Prostate gland (tissue), 2 donors: ENCODE measurements around the gene PPP1R15B. TPM values are rescaled to one million over a fixed set of nuclear protein-coding genes. Genes with fewer than 3 reads are reported as not detected.

Experiments used
- DNase-seq: peaks from one replicate; pipeline ENCODE4 v3.0.0-alpha.2; 2019; ENCODE audit warnings: low spot score
- H3K27ac ChIP-seq, 2 donors: fragments of 200-600 bp; sonication (generic); 2 replicates each; pipeline ENCODE4 v1.5.1; 2017 to 2019
- H3K27me3 ChIP-seq: fragments of 200-600 bp; sonication (generic); replicated peaks from 2 replicates; pipeline ENCODE4 v1.5.1; 2019; ENCODE audit not compliant: insufficient read depth
- H3K36me3 ChIP-seq, 2 donors: fragments of 200-600 bp; sonication (generic); 1 replicate in 1 of 2; 2 replicates in 1 of 2; pipeline versions ENCODE4 v1.5.1 to v1.8.1; 2017 to 2019
- H3K4me1 ChIP-seq: fragments of 200-600 bp; sonication (generic); replicated peaks from 2 replicates; pipeline ENCODE4 v1.5.1; 2019
- H3K4me3 ChIP-seq, 2 donors: fragments of 200-600 bp; sonication (generic); 2 replicates each; pipeline ENCODE4 v1.5.1; 2017 to 2019
- H3K9me3 ChIP-seq: fragments of 200-600 bp; sonication (generic); 2 replicates; pipeline ENCODE4 v1.5.1; 2017
- CTCF ChIP-seq, 4 experiments: fragments of 200-600 bp in 2 of 4; fragments of 450-650 bp in 2 of 4; sonication (generic) in 2 of 4; IDR thresholded peaks; 1 replicate in 3 of 4; 2 replicates in 1 of 4; pipeline ENCODE4 v1.5.1; 2016 to 2019; ENCODE audit warnings: antibody characterized with exemption in 4 of 4, mild to moderate bottlenecking in 2 of 4, moderate library complexity in 2 of 4
- POLR2A ChIP-seq: fragments of 450-650 bp; IDR thresholded peaks from one replicate; pipeline ENCODE4 v1.6.1; 2016; ENCODE audit warnings: antibody characterized with exemption, mild to moderate bottlenecking
- POLR2AphosphoS5 ChIP-seq: sonication (generic); formaldehyde crosslinking; IDR thresholded peaks from one replicate; pipeline ENCODE4 v1.6.1; 2017; ENCODE audit warnings: antibody characterized with exemption
- WGBS: methylation state at CpG from one replicate; pipeline ENCODE4 v1.1.5; 2018; 5-methylcytosine and 5-hydroxymethylcytosine counted together
- intact Hi-C: fragments of 100-400 bp; cut with DNase I; formaldehyde crosslinking; loops from one replicate; pipeline ENCODE4 v1.14.2; 2022
- total RNA-seq, 2 donors: library from RNA; depleted of rRNA; stranded (reverse); fragments of >200 nt; gene quantifications; one replicate each; pipeline ENCODE4 v1.1.0, GENCODE V29; 2016

PPP1R15B gene
- total RNA-seq, 2 donors from 2014 or later, result 43.5 to 45.0 TPM

GRCh38 chr1:204443260-204443619, 31.6 kb upstream of the PPP1R15B start:
- peak; percentile 95 for DNase-seq
- Histone ChIP-seq H3K27ac (peak overlapping the region; percentile 82), H3K9me3 (no peaks in the 10 kb centered on the region), H3K27me3 (no peaks in the 10 kb centered on the region), H3K36me3 (no peaks in the 10 kb centered on the region), H3K4me3 (no peak overlapping the region), H3K4me1 (peaks cover 13% of the 10 kb centered on the region)
- 22% methylated on average over 8 of the region's 8 CpGs for WGBS
- peak in 1 of 4 experiments; percentile 5 for TF ChIP-seq CTCF (IDR thresholded peaks at IDR 0.05)
- peak; percentile 94 for TF ChIP-seq POLR2AphosphoS5
- peak; percentile 8 for TF ChIP-seq POLR2A
- intact Hi-C loops, result no loop called here

GRCh38 chr1:204442376-204443259, 31.0 kb upstream of the PPP1R15B start:
- TF ChIP-seq POLR2AphosphoS5, result no peak
- TF ChIP-seq POLR2A, result no peak
- TF ChIP-seq CTCF (IDR thresholded peaks at IDR 0.05), result no peak
- no peak overlapping the region for H3K4me3 ChIP-seq
- WGBS, result 65% methylated on average over 13 of the region's 13 CpGs
- no peaks in the 10 kb centered on the region for H3K9me3 ChIP-seq
- peak overlapping the region; percentile 82 for H3K27ac ChIP-seq
- intact Hi-C loops, result no loop called here
- H3K4me1 ChIP-seq, result peaks cover 13% of the 10 kb centered on the region
- no peaks in the 10 kb centered on the region for H3K27me3 ChIP-seq
- H3K36me3 ChIP-seq, result no peaks in the 10 kb centered on the region
- DNase-seq, result no peak

GRCh38 chr1:204441558-204441957, 29.9 kb upstream of the PPP1R15B start:
- WGBS, result 92% methylated on average over 6 of the region's 6 CpGs
- no peak overlapping the region for H3K4me3 ChIP-seq
- TF ChIP-seq CTCF (IDR thresholded peaks at IDR 0.05) (no peak), POLR2AphosphoS5 (no peak), POLR2A (no peak)
- no peaks in the 10 kb centered on the region for H3K36me3 ChIP-seq
- no peaks in the 10 kb centered on the region for H3K9me3 ChIP-seq
- peaks cover 13% of the 10 kb centered on the region for H3K4me1 ChIP-seq
- intact Hi-C loops, result no loop called here
- DNase-seq, result no peak
- no peaks in the 10 kb centered on the region for H3K27me3 ChIP-seq
- H3K27ac ChIP-seq, result peak overlapping the region; percentile 82

- Histone ChIP-seq H3K9me3 (no peaks in the 10 kb centered on the region), H3K4me1 (peaks cover 13% of the 10 kb centered on the region), H3K27me3 (no peaks in the 10 kb centered on the region), H3K27ac (peak overlapping the region; percentile 57 to 82), H3K4me3 (no peak overlapping the region), H3K36me3 (no peaks in the 10 kb centered on the region)
- WGBS, result 57% methylated on average over 13 of the region's 13 CpGs
- no peak for DNase-seq
- intact Hi-C loops, result no loop called here
- TF ChIP-seq POLR2AphosphoS5, result no peak
- no peak for TF ChIP-seq CTCF (IDR thresholded peaks at IDR 0.05)
- no peak for TF ChIP-seq POLR2A
Measured at GRCh38 chr1:204439621-204440375, 28.2 kb upstream of the PPP1R15B start.
